HepG2 (cell line): ENCODE data around the gene NAPEPLD. TPM values are rescaled to one million over a fixed set of nuclear protein-coding genes. Genes with fewer than 3 reads are reported as not detected.

ENCODE experiments used
- ATF1 ChIP-seq: IDR thresholded peaks from 2 replicates; pipeline ENCODE4 v1.6.1; 2016; ENCODE audit warnings: mild to moderate bottlenecking, control low read depth
- CEBPZ ChIP-seq: IDR thresholded peaks from 2 replicates; pipeline ENCODE4 v1.6.1; 2012; ENCODE audit warnings: low read length, improper control_type of control experiment
- ESRRA ChIP-seq: sonication (generic); formaldehyde crosslinking; IDR thresholded peaks from 2 replicates; pipeline ENCODE4 v1.5.1; 2020; ENCODE audit warnings: mild to moderate bottlenecking, low read depth, missing genetic modification reagents
- FOXK2 ChIP-seq: fragments of 450-650 bp; IDR thresholded peaks from 2 replicates; pipeline ENCODE4 v1.6.1; 2016
- HDAC6 ChIP-seq: fragments of 200-600 bp; sonication (generic); IDR thresholded peaks from 2 replicates; pipeline ENCODE4 v1.7.0; 2017; ENCODE audit warnings: mild to moderate bottlenecking, antibody characterized with exemption, low read length, low read depth
- JUND ChIP-seq: sonication (generic); formaldehyde crosslinking; IDR thresholded peaks from 2 replicates; pipeline ENCODE4 v1.8.0; 2022; ENCODE audit warnings: mild to moderate bottlenecking, missing genetic modification reagents
- SNAI1 ChIP-seq: sonication (generic); formaldehyde crosslinking; IDR thresholded peaks from 2 replicates; pipeline ENCODE4 v1.5.0; 2020; ENCODE audit warnings: mild to moderate bottlenecking, missing genetic modification reagents, borderline replicate concordance
- SOX13 ChIP-seq, 3 experiments: fragments of 450-650 bp in 1 of 3; sonication (generic) in 1 of 3; formaldehyde crosslinking in 1 of 3; IDR thresholded peaks in 2 of 3; conservative IDR thresholded peaks in 1 of 3; 2 replicates each; pipeline versions ENCODE4 v1.5.0 to v1.6.1; 2016 to 2020; ENCODE audit warnings: antibody characterized with exemption in 1 of 3, mild to moderate bottlenecking in 1 of 3, missing compliant biosample characterization in 1 of 3, missing genetic modification reagents in 1 of 3, moderate library complexity in 1 of 3
- SOX5 ChIP-seq: IDR thresholded peaks from 2 replicates; pipeline ENCODE4 v1.6.1; 2016; ENCODE audit warnings: borderline replicate concordance
- TCF7 ChIP-seq: sonication (generic); IDR thresholded peaks from 2 replicates; pipeline ENCODE4 v1.6.1; 2016; ENCODE audit warnings: antibody characterized with exemption, low read depth
- TFAP4 ChIP-seq: sonication (generic); IDR thresholded peaks from 2 replicates; pipeline ENCODE4 v1.6.1; 2016; ENCODE audit warnings: low read depth, borderline replicate concordance
- THAP11 ChIP-seq: IDR thresholded peaks from 2 replicates; pipeline ENCODE4 v1.6.1; 2016; ENCODE audit warnings: missing biosample characterization, missing genetic modification reagents
- TOPORS ChIP-seq: sonication (generic); formaldehyde crosslinking; IDR thresholded peaks from 2 replicates; pipeline ENCODE4 v1.8.0; 2023; ENCODE audit warnings: mild to moderate bottlenecking, missing genetic modification reagents
- ZBTB1 ChIP-seq: sonication (generic); formaldehyde crosslinking; IDR thresholded peaks from 2 replicates; pipeline ENCODE4 v1.4.0; 2020; ENCODE audit warnings: missing genetic modification reagents, borderline replicate concordance
- ZBTB25 ChIP-seq: IDR thresholded peaks from 2 replicates; pipeline ENCODE4 v1.6.1; 2018; ENCODE audit warnings: missing genetic modification reagents
- ZFP1 ChIP-seq: IDR thresholded peaks from 2 replicates; pipeline ENCODE4 v1.6.1; 2016
- ZKSCAN5 ChIP-seq: sonication (generic); formaldehyde crosslinking; IDR thresholded peaks from 2 replicates; pipeline ENCODE4 v1.5.1; 2020; ENCODE audit warnings: mild to moderate bottlenecking, missing genetic modification reagents
- ZNF101 ChIP-seq: sonication (generic); formaldehyde crosslinking; IDR thresholded peaks from 2 replicates; pipeline ENCODE4 v1.4.0; 2020; ENCODE audit warnings: mild to moderate bottlenecking, low read depth, missing genetic modification reagents, borderline replicate concordance
- ZNF30 ChIP-seq: sonication (generic); formaldehyde crosslinking; IDR thresholded peaks from 2 replicates; pipeline ENCODE4 v1.5.0; 2020; ENCODE audit warnings: mild to moderate bottlenecking, missing genetic modification reagents
- ZNF512 ChIP-seq: sonication (generic); formaldehyde crosslinking; IDR thresholded peaks from 2 replicates; pipeline ENCODE4 v1.4.0; 2020; ENCODE audit warnings: mild to moderate bottlenecking, missing genetic modification reagents
- polyA plus RNA-seq, 8 experiments: library from polyadenylated mRNA; depleted of rRNA in 3 of 8; stranded (reverse) in 7 of 8; unstranded in 1 of 8; fragments of >200 nt; fragmentation: Illumina TruSeq in 4 of 8; extraction: Trizol in 4 of 8; gene quantifications; 2 replicates each; pipeline versions ENCODE4 v1.2.1 to v1.2.3, GENCODE V29; 2011 to 2016; ENCODE audit warnings: low read depth in 4 of 8, missing spikeins in 1 of 8, mixed read lengths in 1 of 8; ENCODE audit not compliant: insufficient read depth in 1 of 8
- total RNA-seq, 5 experiments: library from RNA; depleted of rRNA; stranded (reverse); fragments of >200 nt; fragmentation: Illumina TruSeq; extraction: Trizol; gene quantifications; 2 replicates each; pipeline ENCODE4 v1.2.3, GENCODE V29; 2016; ENCODE audit warnings: low read depth in 1 of 5

NAPEPLD gene
- total and polyA plus RNA-seq, 2 of the 13 experiments (the other 11 are each of a cell fraction or from before 2014, with no cell fraction given), result 3.4 to 5.6 TPM

GRCh38 chr7:103148994-103149807 lies at the start of gene NAPEPLD (continued):
- TF ChIP-seq CEBPZ, result no peak
- peak; percentile 84; the same call in 1 of the 2 replicates for TF ChIP-seq ZNF30 (CRISPR knock-in tag)
- no peak for TF ChIP-seq ZKSCAN5 (CRISPR knock-in tag)
- no peak for TF ChIP-seq HDAC6
- TF ChIP-seq ZBTB25 (CRISPR knock-in tag), result peak; percentile 42; the same call in 1 of the 2 replicates
- TF ChIP-seq ZNF101 (CRISPR knock-in tag), result no peak
- TF ChIP-seq THAP11 (CRISPR knock-in tag), result no peak; the same call in 1 of the 2 replicates
- no peak for TF ChIP-seq SNAI1 (CRISPR knock-in tag)
- TF ChIP-seq SOX5 (CRISPR knock-in tag), result no peak
- no peak for TF ChIP-seq FOXK2
- no peak for TF ChIP-seq ZFP1 (CRISPR knock-in tag)
- no peak for TF ChIP-seq ZBTB1
- TF ChIP-seq ATF1 (CRISPR knock-in tag), result no peak
- no peak for TF ChIP-seq TOPORS
- TF ChIP-seq ESRRA (CRISPR knock-in tag), result no peak
- no peak for TF ChIP-seq TCF7
- TF ChIP-seq JUND (CRISPR knock-in tag), result no peak
- TF ChIP-seq ZNF512 (CRISPR knock-in tag), result no peak
- TF ChIP-seq SOX13 (IDR thresholded peaks at IDR 0.05), result no peak
- TF ChIP-seq SOX13 (CRISPR knock-in tag; conservative IDR thresholded peaks at IDR 0.05 in 1 of 2, IDR thresholded peaks at IDR 0.05 in 1 of 2), result peak in 1 of 2 experiments; percentile 40; a peak in 2 of 4 replicates
- TF ChIP-seq TFAP4, result no peak
